ENCODE data around the gene PLS1.
"Not testable (repeated sequence)": the region's sequence is repeated elsewhere in the genome, so short reads cannot be mapped to it uniquely, and the experiment has no call there.

PLS1 gene

DNA sequence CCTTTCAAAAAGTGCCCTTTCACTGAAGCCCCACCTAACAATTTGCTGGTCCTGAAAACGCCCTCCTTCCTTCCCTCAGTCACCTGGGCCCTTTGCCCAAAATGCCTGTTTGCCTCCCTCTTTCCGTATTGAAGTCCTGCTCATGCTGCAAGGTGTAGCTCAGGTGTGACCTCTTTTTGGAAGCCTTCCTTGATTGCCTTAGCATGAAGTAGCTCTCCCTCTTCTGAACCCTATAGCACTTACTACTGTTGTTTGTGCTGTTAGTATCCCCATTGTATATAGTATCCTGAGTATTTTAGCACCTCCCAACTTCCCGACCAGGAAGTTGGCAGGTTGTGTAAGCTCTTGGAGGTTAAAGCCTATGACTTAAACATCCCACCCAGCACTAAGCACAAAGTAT, 1.7 kb downstream of the PLS1 start:
- H3K4me3 ChIP-seq, result no peak overlapping the region
- TF ChIP-seq, protein P1, sequence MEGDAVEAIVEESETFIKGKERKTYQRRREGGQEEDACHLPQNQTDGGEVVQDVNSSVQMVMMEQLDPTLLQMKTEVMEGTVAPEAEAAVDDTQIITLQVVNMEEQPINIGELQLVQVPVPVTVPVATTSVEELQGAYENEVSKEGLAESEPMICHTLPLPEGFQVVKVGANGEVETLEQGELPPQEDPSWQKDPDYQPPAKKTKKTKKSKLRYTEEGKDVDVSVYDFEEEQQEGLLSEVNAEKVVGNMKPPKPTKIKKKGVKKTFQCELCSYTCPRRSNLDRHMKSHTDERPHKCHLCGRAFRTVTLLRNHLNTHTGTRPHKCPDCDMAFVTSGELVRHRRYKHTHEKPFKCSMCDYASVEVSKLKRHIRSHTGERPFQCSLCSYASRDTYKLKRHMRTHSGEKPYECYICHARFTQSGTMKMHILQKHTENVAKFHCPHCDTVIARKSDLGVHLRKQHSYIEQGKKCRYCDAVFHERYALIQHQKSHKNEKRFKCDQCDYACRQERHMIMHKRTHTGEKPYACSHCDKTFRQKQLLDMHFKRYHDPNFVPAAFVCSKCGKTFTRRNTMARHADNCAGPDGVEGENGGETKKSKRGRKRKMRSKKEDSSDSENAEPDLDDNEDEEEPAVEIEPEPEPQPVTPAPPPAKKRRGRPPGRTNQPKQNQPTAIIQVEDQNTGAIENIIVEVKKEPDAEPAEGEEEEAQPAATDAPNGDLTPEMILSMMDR (IDR thresholded peaks at IDR 0.05), result no peak
- H3K27ac ChIP-seq, result no peak overlapping the region
- DNase-seq (ENCODE audit: low spot score), result no peak

DNA sequence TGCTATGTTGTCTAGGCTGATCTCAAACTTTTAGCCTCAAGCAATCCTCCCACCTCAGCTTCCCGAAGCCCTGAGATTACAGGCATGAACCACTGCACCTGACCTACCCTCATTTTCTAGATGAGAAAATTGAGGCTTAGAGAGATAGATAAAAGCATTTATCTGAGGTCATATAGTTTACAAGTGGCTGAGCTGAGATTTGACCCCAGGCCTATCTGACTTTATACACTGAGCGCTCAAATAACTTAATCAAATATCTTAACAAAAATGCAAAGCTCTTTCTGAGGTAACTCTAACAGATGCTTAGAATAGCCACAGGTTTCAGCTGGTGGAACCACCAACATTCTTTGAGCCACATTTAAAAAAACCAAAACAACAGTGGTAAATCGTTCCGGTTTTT, 5.5 kb downstream of the PLS1 start:
- TF ChIP-seq, protein P1 (IDR thresholded peaks at IDR 0.05), result no peak
- DNase-seq (ENCODE audit: low spot score), result no peak
- no peak overlapping the region for H3K27ac ChIP-seq
- no peak overlapping the region for H3K4me3 ChIP-seq

DNA sequence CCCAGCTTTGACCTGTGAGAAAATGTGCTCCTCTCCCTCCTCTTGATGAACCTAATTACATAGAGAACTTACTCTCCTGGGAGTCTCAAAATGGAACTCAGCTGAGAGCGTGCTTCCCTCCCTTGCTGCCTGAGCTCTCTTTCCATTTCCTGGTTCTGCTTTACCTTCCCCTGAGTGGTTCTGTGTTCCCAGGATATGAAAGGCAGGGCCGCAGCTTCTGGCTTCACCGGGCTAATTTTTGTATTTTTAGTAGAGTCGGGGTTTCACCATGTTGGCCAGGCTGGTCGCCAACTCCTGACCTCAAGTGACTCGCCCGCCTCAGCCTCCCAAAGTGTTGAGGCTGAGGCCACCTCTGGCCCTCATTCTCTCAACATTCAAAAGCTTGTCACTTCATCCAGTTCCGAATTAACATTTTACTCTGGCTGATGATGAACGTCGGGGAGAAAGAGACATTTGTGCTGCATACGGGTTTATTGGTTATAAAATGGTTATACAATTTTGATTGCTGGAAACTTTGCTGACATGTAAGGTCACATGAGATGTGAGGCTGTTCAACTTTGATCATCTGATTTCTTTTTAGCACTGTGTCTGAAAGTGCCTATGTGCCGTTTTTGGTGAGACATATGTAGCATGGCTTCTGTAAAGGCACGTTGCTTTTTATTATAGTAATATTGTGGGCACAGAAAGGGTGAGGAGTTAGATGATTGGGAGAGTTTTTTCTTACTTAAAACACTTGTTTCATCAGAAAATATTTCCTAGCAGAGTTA, 6.6 kb downstream of the PLS1 start:
- Histone ChIP-seq H3K27ac (no peak overlapping the region), H3K4me3 (no peak overlapping the region)
- no peak for DNase-seq (ENCODE audit: low spot score)
- TF ChIP-seq, protein P1 (IDR thresholded peaks at IDR 0.05), result no peak

DNA sequence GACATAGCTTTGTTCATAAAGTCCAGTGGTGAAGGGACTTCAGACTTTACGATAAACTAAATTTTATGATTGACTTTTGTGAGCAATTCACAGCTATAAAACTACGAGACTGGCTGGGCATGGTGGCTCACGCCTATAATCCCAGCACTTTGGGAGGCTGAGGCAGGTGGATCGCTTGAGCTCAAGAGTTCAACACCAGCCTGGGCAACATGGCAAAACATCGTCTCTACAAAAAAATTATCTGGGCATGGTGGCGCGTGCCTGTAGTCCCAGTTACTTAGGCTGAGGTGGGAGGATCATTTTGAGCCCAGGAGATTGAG, 7.2 kb downstream of the PLS1 start:
- not testable (repeated sequence) for DNase-seq (ENCODE audit: low spot score); H3K27ac ChIP-seq; H3K4me3 ChIP-seq

DNA sequence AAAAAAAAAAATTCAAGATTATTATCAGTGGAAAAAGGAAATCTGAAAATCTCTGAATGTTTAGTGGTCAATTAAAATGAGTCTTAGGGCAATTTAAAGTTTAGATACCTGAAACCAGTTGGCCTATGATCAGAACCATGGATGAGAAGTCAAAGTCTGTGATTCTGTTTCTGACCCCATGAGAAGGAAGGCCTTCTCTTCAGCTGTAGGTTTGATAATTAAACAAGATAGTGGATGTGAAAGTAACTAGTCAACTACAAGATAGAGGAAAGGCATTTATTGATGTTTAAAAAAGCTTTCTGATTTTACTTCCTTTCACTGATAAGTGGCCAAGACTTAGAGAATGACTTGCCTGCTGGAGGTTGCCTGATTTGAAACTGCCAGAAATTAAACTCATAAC, 8.7 kb downstream of the PLS1 start:
- TF ChIP-seq, protein P1 (IDR thresholded peaks at IDR 0.05), result no peak
- Histone ChIP-seq H3K27ac (no peak overlapping the region), H3K4me3 (no peak overlapping the region)
- DNase-seq (ENCODE audit: low spot score), result no peak

DNA sequence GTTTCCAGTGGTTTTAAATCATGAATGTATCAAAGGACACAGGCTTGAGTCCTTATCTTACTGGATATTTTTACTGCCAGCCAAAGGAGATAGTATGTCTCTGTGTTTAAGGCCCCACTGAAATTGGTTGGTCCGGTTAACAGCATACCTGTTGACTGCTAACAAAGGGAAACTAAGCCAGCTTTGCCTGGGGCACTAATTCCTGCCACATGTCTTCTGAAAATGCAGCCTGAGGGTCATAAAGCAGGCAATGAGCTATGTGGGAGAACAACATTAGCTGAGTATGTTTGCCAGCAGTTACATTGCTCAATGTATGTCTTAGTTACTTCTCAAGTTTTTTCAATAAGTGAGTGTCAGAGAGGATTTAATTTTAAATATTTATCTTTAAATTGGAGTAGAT, 12.4 kb downstream of the PLS1 start:
- no peak overlapping the region for H3K27ac ChIP-seq
- TF ChIP-seq, protein P1 (IDR thresholded peaks at IDR 0.05), result no peak
- DNase-seq (ENCODE audit: low spot score), result no peak

DNA sequence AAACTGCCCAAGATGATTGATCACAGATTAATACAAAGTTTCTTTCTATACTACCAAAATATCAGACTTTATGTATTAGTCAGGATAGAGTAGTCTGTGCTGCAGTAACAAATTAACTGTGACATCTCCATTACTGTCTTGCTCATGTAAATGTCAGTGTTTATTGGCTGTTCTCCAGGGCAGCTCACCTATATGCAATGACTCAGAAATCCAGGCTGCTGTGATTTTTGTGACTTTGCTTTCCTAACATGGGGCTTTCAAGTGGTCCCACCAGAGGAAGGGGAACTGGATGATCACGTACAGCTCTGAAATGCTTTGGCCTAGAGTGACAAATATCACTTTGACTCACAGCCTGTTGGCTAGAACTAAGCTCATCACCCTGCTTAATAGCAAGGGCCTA, 12.9 kb downstream of the PLS1 start:
- DNase-seq (ENCODE audit: low spot score), result no peak
- no peak overlapping the region for H3K4me3 ChIP-seq
- H3K27ac ChIP-seq, result no peak overlapping the region
- TF ChIP-seq, protein P1 (IDR thresholded peaks at IDR 0.05), result no peak

More for the DNA sequence above, 12.4 kb downstream of the PLS1 start:
- H3K4me3 ChIP-seq, result no peak overlapping the region
